ENCODE results near the gene SLC6A1.

SLC6A1 gene

DNA sequence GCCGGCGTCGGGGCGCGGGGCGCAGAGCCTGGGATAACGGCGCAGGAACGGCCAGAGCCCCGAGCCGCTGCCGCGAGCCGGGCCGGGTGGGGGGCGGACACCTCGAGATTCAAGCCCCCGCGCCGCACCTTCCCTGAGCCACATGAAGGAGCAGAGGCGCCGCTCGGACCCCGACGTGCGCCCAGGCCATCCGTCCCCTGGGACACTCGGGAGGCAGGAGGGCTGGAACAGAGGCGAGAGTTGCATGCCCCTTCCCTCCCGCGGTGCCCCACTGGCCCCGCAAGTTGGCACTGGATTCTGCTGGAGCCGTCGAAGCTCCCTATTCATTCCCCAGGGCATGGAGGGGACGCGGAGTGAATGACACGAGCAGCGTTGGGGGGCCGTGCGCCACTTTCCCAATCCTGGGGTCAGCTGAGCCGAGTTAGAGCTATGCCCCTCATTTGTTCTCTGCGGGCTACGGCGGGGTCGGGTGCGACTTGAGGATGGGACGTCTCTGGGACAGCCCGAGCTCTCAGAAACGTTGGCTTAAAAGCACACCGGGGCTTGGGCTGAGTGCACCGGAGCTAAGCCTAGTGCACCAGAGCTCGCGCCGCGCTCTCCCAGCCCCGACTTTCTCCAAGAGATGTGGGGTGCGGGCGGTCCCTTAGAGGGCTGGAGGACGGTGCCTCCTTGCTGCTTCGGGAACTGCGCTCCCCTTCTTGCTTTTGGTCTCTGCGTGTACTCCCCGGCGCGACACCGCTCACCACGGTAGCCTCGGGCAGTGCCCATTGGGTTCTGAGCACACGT is 588 bp downstream of the SLC6A1 start:
- no peak for DNase-seq (ENCODE audit: low read depth in 1 of 2, low spot score in 1 of 2)

DNA sequence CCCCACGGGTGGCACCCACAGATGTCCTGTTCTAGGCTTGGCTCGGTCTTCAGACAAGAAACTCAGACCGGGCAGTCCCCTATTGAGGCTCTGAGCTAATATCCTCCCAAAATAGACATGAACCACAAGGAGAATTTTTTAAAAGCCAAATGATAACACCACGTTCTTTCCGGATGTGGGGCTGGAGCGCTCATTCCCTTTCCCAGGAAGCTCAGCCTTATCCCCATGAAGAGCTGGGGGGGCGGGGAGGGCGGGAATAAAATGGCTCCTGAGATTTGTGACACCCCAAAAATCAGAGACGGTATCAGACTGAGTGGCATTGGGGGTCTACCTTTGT is 1.1 kb downstream of the SLC6A1 start:
- DNase-seq (ENCODE audit: low read depth in 1 of 2, low spot score in 1 of 2): no peak

- no peak for DNase-seq (ENCODE audit: low read depth in 1 of 2, low spot score in 1 of 2)
Observed at GRCh38 chr3:10994306-10994705, 1.8 kb downstream of the SLC6A1 start.

DNA sequence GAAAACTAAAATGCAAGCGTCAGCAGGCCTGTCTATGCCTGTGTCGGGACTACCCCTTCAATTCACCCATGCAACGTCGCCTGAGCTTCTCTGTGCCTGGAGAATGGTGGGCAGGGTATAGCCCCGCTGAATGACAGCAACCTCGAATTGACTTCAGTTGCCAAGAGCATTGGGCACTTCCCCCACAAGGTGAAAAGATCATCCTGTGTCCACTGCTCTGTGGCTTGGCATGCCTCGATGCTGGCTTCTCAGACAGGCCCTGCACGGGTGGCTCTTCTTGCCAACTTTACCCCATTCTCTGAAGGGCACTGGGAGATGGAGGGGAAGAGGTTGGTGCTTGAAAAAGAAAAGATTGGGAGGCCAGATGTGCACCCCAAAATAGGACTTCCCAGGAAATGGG is 3.3 kb downstream of the SLC6A1 start:
- no peak for DNase-seq (ENCODE audit: low read depth in 1 of 2, low spot score in 1 of 2)

DNA sequence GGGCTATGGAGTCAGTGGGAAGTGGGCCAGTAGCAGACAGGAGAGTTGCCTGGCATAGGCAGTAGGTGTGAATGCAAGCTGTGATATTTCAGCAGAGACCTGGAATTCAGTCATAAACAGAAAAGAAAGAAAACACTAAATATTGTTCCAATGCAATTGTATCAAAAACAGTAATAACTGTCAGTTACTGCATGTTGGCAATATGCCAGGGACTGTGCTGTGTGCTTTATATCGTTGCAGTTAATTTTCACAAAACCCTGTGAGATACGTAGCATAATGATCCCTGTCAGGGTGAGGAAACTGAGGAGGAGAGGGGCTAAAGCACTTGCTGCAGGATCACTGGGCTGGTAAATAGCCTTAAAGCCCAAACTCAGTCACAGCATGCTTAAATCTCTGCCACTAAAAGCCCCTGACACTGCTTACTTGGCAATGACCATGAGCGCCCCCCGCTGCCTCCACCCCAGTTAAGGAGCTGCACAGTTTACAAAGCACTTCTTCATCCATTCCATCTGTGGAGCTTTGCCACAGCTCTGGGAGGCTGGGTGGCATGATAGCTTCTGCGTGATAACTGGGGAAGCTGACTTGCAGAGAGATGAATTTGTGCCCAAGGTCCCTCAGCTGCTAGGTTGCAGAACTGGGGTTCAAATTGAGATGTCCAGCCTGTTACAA is 3.9 kb downstream of the SLC6A1 start:
- DNase-seq (ENCODE audit: low read depth in 1 of 2, low spot score in 1 of 2): no peak

DNA sequence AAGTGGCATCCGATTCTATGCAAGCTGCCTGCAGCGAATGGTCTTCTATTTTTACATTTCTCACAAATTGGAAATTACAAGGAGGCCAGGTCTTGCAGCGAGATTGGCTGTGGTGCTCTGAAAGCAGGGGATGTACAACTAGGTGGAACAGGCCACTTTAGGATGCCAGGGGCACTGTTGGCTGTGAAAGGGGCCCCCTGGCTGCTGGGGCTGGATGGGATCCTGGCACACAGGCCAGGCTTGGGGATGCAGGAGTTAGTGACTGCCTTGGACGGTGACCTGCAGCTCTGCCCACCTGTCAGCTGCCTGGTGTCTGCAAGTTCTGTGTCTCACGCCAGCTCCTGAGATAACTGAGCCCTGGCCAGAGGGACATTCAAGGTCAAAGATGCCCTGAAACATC is 4.6 kb downstream of the SLC6A1 start:
- no peak for DNase-seq (ENCODE audit: low read depth in 1 of 2, low spot score in 1 of 2)

DNA sequence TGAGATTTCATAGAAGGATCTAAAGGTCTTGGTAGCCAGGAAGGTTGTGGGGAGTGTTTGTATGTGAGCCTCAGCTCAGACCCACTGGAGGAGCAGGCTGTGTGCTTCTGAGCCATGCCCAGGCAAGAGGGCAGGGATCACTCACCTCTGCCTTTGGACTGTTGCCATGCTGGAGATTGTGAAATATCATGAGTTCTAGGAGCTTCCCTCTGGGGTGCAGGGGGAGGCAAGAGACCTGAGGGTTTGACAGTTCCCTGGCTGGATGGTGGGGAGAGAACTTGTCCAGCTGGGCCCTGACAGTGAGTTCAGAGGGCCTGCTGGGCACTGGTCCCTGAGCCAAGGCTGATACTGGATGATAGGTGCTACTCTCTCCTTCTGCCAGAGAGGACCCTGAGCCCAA is 6.0 kb downstream of the SLC6A1 start:
- no peak for DNase-seq (ENCODE audit: low read depth in 1 of 2, low spot score in 1 of 2)

DNA sequence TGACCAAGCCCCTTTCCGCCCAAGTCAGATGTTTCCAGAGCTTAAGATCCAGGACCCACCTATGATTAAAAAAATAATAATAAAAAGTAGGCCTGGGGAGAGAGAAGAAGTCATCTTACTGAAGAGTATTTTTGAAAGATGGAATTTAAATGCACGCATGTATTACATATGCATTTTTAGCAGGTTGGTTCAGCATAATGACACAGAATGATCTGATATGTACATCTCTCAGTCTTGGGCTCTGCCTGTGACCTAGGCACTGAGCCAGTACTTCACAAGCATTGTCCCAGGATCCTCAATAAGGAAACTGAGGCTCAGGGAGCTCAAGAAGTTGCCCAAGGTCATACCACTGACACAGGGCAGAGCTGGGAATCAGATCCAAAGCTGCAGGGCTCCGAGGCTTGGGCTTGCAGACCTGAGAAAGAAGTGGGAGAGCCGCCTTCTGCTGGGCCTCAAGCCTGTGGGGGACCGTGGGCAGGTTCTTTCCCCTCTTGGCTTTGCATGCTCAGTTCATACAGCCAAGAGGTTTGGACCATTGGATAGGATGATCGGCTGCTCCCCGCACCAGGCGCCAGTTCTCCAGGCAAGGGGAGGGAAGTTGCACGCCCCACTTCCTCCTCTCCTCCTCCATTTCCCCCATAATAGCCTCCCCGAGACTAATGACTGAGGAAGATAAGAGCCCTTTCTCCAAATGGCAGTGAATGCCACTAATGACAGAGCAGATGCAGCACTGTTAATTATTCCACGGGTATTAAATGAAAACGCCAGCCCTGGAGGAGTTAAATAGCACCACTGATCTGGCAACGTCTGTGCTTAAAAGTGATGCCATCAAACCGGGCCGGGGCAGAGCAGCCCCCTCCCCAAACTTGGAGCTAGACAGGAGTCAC is 6.9 kb downstream of the SLC6A1 start:
- DNase-seq (ENCODE audit: low read depth in 1 of 2, low spot score in 1 of 2): no peak

DNA sequence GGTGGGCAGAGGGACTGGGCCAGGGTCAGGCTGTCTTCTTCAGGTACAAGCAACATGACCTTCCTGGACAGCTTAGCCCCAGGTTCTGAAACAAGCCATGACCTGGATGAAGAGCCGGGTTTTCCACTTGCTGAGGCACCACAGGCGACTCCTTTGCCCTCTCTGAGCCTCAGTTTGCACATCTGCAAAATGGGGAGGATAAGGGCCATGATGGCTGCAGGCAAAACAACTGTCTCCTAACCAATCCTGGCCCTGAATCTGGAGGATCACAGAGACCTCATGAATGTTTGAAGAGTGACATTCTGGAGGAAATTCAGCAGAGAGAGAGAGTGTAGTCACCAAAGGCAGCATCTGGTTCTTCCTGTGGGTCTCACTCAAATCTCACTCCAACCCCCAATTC is 8.0 kb downstream of the SLC6A1 start:
- DNase-seq (ENCODE audit: low read depth in 1 of 2, low spot score in 1 of 2): no peak

- no peak for DNase-seq (ENCODE audit: low read depth in 1 of 2, low spot score in 1 of 2)
Observed at GRCh38 chr3:11001020-11001657, 8.6 kb downstream of the SLC6A1 start.

- DNase-seq (ENCODE audit: low read depth in 1 of 2, low spot score in 1 of 2): no peak
Observed at GRCh38 chr3:11001658-11002021, 9.1 kb downstream of the SLC6A1 start.

GRCh38 chr3:11002371-11002807 is 9.8 kb downstream of the SLC6A1 start:
- DNase-seq (ENCODE audit: low read depth in 1 of 2, low spot score in 1 of 2): no peak

- DNase-seq (ENCODE audit: low read depth in 1 of 2, low spot score in 1 of 2): no peak
Observed at GRCh38 chr3:11004563-11004962, 12.0 kb downstream of the SLC6A1 start.

DNA sequence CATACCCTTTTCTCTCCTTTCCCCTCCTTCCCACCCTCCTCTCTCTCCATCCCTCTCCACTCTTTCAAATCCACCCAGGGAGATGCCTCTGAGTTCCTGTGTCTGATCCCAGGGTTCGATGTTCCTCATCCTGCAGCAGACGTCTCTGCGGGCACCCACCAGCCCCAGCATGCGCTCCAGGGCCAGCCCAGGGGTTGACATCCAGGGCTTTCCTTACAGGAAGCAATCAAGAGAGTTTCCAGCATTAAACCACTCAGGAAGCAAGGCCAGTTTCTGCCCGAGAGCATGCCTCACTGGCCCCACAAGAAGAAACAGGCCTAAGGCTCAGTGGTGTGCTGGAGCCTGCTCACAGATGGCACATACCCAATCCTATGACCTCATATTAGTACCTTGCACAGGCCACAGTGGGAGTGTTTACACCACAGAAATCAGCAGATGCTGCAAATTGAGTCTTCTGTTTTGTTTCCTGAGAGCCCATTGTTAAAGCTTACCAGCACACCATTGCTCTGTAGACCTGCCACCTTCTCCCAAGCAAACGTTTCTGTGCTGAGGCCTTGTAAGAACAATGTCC is 13.2 kb downstream of the SLC6A1 start:
- DNase-seq (ENCODE audit: low read depth in 1 of 2, low spot score in 1 of 2): no peak

DNA sequence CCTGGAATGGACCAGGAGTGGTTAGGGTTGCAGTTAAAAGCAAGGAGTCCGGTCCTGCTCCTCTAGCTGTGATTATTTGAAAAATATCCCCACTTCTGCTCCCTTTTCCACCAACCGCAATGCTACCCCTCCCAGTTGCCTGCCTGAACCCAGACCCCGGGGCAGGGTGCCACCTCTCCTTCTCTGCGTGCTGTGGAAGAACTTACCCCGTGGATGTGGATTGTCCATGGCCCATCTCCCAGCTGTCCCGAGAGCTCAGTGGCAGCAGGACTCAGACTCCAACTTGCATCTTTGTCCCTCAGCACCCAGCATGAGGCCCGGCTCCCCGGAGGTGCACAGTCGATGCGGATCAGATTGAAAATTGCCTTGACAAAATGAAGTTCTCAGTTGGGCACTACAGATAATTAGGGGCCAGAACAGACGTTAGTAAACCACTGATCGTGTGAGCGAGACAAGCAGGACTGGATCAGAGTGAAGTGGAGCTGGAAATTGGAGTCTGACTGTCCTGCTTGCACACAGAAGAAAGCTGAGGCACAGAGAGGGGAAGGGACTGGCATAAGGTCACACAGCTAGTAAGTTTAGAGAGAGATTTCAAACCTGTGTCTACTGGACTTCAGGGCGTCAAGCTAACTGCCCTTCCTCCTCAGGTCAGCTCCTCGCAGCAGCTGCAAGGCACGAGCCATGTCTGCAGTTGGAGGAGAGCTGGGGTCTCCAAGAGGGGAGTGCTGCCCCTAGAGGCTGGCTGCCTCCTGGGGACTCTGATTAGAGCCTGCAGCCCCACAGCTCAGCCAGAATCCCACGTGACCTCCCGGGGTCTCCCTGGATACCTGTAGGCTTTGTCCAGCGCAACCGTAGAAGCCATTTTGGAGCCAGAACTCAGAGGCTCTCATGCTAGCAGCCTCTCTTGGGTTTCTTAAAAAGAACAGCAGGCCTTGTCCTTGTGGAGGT is 14.7 kb downstream of the SLC6A1 start:
- DNase-seq (ENCODE audit: low read depth in 1 of 2, low spot score in 1 of 2): no peak

DNA sequence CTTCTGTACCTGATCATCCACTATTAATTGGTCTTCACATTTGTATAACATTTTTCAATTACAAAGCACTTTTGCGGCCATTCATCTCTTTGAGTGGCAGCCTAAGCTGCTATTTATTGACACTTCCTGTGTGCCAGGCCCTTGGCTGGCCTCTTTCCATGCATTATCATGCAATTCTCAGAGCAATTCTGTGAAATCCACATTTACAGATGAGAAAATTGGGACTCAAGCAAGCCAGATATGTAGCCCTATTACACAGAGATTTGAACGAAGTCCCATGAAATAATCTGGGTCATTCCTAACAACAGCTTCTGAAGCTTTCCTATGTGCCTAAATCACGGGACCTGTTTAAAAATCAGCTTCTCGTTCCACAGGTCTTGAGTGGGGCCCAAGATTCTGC is 17.4 kb downstream of the SLC6A1 start:
- DNase-seq (ENCODE audit: low read depth in 1 of 2, low spot score in 1 of 2): no peak

DNA sequence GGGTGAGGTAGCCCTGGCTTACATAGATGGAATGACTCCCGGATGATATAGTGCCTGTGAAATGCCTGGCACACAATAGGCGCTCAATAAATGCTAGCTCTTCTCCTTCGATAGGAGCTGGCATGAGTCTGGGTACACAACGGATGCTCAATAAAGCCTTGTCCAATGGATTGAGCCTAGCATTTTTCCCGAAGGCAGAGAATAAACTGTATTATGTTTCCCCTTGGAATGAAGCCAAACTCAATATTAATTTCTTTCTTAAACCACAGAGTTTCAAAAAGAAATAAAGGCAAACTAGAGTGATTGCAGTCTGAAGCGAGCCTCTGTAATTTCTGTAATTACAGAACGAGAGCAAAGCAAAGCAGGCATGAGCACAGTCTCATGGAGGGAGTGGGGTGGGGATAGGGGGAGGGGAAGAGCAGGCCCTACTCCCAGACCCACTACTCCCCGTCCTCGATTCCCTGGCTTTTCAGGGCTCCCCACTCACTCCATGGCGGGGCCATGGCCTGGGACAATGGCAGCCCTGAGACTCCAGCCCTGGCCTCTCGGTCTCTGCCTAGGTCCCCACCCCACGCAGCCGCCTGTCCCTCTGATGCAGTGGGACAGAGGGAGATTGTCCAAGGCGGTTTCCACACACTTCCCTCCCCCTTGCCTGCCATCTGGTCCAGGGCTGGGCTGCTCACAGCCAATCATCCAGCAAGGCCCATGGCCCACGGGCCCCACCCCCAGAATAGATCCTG is 18.0 kb downstream of the SLC6A1 start:
- no peak for DNase-seq (ENCODE audit: low read depth in 1 of 2, low spot score in 1 of 2)

DNA sequence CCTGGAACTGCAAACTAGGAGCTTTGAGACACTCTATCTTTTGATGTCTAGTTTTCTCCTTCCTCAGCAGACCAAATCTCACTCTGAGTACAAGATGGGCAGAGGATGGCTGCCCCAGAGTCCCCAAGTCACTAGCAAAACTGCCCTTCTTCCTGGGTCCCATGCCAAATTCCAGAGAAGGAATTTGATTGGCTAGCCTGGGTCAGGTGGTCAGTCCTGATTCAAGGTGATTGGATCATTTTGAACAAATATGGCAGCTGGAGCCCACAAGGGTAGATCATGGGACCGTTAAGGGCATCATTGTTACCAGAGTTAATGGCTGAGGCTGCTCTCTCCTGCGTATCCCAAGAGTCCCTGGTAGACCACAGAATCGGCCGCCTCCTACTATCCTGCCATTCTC is 21.7 kb downstream of the SLC6A1 start:
- DNase-seq (ENCODE audit: low read depth in 1 of 2, low spot score in 1 of 2): no peak

- no peak for DNase-seq (ENCODE audit: low read depth in 1 of 2, low spot score in 1 of 2)
Observed at GRCh38 chr3:11014752-11015151, 22.2 kb downstream of the SLC6A1 start.
